SK-N-MC (cell line): ENCODE data around the gene TMEM131L.

Experiments
- EZH2 ChIP-seq: fragments of 200-600 bp; sonication (generic); IDR thresholded peaks from one replicate; pipeline ENCODE4 v1.6.1; 2017; ENCODE audit warnings: antibody characterized with exemption
- POLR2AphosphoS5 ChIP-seq: IDR thresholded peaks from 2 replicates; pipeline ENCODE4 v1.6.1; 2012; ENCODE audit warnings: mild to moderate bottlenecking, low read depth, low read length, borderline replicate concordance

GRCh38 chr4:153465615-153466080 is 512 bp upstream of the TMEM131L start:
- no peak for TF ChIP-seq POLR2AphosphoS5
- TF ChIP-seq EZH2, result no peak
